Measurements from ENCODE around the gene WDR35.

WDR35 gene

DNA sequence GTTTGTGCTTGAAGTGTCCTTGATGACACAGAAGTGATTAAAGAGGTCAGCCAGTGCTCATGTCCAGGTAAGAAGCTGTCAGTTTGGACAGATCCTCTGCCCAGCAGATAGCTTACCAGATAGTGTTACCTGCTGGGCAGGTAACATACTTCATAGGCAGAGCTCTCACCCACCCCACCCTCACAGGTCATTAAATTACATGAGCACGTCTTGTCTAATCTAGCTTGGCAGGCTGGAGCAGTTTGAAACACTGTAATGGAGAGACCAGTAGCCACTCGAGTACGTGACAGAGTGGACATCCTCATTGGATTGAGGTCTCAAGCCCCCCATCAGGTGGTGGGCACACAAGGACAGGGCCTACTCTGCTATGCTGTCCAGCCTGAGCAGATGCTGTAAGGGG lies 115.2 kb downstream of the WDR35 start:
- no peak for DNase-seq (ENCODE audit: insufficient read length, low spot score)
- no peak for FAIRE-seq

DNA sequence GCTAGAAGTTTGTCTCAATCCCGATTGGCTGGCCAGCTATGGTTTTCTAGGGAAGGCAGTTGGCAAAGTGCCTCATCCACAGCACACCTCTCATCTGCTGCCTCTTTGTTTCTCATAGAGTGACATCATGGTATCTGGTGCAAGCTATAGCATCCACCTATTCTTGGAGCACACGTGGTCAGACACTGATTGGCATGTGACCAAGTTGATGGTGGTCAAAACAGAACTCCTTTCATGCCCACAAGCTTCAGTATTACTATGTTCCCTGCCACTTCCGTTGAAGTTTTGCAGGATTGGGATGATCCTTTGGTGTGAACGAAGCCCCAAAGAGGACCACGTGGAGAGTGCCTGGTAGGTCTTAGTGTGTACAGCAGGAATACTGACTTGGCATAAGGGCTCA lies 116.9 kb downstream of the WDR35 start:
- FAIRE-seq (no peak), DNase-seq (ENCODE audit: insufficient read length, low spot score) (no peak)

DNA sequence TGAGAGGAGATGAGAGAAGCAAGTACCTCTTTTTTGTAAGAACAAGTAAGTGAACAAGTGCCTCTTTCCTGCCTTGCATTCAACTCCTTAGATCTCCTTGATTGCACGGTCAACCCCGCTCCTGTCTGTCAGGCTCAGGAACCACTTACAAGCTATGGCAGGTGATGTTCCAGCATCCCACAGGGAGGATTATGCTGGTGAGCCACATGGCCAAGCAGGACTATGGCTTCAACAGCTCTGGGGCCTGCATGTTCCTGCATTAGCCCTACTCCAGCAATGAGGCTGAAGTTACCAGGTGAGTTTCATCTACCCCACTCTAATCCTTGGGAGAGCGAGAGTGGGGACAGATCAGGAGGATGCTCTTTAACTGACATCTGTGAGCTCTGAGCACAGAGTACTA lies 117.6 kb downstream of the WDR35 start:
- no peak for DNase-seq (ENCODE audit: insufficient read length, low spot score)
- no peak for FAIRE-seq

DNA sequence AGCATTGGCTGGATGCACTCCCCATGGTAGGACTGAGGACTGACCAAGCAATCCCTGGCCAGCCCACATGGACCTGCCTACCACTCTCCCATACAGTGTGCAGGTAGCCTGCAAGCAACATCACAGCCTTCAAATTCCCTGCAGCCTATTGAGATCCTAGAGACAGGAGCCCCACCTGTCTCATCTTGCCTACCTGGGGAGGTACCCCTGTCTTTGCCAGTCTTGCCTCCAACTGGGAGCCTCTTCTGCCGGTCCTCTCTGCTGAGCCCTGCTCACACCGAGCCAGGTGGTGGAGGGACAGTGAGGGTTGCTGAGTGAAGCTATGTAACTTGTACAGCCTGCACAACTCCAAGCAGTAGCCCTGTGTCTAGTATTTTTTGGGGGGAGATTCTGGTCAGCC lies 118.1 kb downstream of the WDR35 start:
- DNase-seq (ENCODE audit: insufficient read length, low spot score) (no peak), FAIRE-seq (no peak)

DNA sequence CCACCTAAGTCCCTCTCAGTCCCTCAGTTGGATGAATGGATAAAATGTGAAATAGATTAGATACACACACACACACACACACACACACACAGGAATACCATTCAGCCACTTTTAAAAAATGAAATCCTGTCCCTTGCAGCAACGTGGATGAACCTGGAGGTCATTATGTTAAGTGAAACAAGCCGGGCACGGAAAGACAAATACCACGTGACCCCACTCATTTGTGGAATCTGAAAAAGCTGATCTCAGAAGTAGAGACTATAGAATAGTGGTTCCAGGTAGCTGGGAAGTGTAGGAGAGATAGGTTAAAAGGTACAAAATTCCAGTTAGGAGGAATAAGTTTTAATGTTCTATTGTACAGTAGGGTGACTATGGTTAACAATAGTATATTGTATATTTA lies 119.1 kb downstream of the WDR35 start:
- DNase-seq (ENCODE audit: insufficient read length, low spot score): no peak
- FAIRE-seq: no peak

DNA sequence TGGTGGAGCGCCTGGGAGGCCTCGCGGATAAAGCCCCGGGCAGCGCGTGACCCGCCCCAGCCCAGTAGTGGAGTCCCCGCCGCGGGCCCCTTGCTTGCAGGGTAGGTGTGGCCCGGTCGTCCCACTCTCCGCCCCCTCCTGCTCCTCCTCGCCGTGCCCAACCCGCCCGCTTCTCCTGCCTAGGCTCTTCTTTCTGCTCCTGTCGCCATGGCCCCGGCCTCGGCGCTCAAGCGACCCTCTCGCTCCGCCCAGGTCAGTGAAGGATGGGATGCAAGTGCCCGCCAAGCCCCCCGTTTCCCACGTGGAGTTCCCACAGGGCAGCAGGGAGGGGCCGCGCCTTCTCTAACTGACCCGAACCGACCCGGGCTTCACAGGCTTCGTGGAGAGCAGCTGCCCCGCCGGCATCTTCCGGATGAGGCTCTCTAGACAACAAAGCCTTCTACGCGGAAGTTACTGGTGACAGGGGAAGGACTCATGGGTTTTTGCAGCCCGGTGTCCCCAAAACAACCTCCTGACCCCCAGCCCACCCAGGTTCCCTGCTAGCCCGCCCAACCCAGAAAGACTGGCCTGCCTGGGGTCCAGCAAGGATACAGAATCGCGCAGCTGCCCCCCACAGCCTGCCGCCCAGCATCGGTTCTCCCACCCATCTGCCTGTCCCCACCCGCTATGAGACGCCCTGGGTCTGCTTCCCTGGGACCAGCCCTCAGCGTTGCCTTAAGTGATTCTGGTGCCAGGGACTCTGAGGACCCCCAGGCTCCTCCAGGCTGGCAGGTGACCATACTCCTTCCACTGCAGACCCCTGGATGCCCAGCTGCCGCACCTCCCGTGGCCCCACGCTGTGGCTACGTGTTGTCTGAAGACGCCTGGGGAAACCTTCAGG lies 121.0 kb downstream of the WDR35 start:
- DNase-seq (ENCODE audit: insufficient read length, low spot score): peak; percentile 36
- no peak for FAIRE-seq

DNA sequence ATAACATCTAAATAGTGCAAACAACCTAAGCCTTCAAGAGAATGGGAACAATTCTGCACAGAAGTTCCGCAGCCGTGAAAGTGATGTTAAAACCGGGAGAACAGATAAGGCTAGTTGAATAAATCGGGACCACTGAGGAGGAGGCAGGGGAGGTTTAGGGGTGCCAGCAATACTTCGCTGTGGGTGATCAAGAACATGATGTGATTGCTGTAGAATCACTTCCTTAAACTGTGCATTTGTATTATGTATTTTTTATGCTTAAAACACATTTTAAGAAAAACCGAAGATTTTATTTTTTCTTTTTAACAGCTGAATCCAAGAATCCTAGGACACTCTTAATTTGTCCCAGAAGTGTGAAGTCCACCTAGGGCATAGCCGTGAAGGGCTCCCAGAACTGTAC lies 121.7 kb downstream of the WDR35 start:
- no peak for DNase-seq (ENCODE audit: insufficient read length, low spot score)

DNA sequence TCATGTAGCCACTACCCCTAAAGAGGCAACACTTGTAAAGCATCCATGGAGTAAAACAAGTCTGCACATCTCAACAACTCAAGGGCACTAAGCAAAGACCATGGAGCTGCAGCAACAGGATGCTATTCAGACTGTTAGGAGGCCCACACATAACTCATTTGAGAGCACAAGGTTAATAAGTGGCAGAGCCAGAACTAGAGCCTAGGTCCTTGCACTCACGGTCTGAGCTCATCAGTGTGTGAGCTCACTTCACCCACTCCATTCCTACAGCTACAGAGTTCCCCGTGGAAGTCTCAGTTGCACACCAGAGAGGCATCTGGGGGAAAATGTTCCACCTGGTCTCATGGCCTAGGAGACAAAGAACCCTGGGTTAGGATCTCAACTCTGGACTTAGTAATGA lies 123.1 kb downstream of the WDR35 start:
- DNase-seq (ENCODE audit: insufficient read length, low spot score) (no peak), FAIRE-seq (no peak)

More for the DNA sequence above, 121.7 kb downstream of the WDR35 start:
- no peak for FAIRE-seq

DNA sequence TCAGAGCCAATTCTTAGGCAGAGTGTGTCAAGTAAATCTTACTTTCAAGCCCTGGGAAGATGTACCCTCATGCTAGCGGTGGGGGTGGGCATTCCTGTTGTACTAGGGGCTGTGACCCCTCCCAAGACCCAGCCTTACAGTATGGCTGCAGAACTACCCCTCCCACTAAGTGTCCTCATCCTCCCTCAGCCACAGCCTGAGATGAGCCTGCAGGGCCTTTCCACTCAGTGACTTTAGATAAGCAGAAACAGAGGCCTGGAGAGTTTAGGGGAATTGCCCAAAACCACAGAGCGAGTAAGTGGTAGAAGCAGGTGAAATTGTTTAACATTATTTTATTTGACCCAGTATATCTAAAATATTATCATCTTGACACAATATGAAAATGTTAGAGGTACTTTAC lies 124.8 kb downstream of the WDR35 start:
- no peak for FAIRE-seq
- no peak for DNase-seq (ENCODE audit: insufficient read length, low spot score)

DNA sequence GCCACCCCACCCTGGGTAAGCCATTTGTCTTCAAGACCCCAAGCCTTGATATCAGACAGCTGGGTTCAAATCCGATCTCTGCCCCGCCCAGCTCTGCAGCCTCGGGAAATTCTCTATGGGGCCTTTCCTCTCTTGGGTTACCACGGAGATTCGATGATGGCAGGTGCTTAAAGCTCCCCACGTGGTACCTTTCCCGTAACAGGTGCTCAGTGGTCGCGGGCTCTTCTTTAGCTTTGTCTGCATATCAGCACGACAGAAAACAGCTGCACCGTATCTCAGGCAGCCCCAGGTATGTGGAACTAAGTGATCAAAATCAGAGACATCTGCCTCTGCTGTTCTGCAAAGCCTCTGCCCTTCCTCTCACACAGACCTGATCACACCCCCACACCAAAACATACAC lies 125.5 kb downstream of the WDR35 start:
- DNase-seq (ENCODE audit: insufficient read length, low spot score): no peak

DNA sequence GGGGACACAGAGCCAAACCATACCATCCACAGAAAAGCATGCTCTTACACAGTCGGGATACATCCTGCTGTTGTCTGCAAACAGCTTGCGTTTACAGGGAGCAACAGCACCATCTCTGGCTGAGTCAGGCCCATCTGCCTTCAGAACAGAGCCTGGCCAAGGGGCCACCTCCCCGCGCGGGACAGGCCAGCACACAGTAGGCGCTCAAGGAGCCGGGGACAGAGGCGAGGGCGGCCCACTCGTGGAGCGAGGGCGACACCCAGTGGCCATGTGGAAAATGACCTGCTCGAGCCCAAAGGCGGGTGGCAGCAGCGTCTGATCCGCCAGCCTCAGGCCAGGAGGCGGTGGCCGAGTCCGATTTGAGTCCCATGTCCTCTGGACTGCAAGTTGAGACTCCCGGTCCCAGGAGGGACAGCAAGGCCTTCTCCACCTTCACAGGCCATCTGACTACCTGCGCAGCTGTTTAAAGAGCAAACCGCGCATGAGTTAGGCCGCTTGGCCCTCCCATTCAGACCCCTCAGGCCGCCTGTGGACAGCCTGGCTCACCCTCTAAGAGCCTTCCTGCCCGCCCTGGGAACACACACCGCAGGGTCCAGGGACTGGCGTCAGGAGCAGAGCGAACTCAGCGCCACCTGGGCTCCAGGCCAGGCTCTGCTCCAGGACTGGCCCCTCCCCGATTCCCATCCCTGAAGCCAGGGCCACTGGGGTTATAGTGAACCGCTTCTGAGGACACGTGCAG lies 126.4 kb downstream of the WDR35 start:
- FAIRE-seq: peak; percentile 45
- peak; percentile 70 for DNase-seq (ENCODE audit: insufficient read length, low spot score)

More for the DNA sequence above, 125.5 kb downstream of the WDR35 start:
- FAIRE-seq: no peak

DNA sequence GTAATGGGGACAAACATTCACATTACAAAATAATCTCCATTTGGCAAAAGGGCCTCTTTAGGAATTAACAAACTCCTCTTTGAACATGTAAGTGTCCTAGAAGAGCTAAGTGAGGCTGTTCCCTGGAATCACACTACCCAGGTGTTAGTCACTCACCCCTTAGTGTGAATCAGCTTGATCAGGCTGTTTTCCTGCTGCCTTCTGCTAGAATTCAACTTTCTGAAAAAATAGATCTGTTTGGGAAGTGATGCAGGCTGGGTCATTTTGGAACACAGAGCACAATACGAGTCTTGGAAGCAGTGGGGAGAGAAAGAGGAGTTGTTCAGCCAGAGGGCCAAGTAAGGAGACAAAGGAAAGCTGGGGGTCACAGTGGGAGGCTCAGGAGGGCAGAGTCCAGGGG lies 128.1 kb downstream of the WDR35 start:
- DNase-seq (ENCODE audit: insufficient read length, low spot score) (no peak), FAIRE-seq (no peak)

Data from GM19239 (cell line).